ENCODE results near the gene MRPL12. TPM values are rescaled to one million over a fixed set of nuclear protein-coding genes. Genes with fewer than 3 reads are reported as not detected.

The MRPL12 gene
- total RNA-seq, 2 donors from 2014 or later = 31.8 to 36.8 TPM

DNA sequence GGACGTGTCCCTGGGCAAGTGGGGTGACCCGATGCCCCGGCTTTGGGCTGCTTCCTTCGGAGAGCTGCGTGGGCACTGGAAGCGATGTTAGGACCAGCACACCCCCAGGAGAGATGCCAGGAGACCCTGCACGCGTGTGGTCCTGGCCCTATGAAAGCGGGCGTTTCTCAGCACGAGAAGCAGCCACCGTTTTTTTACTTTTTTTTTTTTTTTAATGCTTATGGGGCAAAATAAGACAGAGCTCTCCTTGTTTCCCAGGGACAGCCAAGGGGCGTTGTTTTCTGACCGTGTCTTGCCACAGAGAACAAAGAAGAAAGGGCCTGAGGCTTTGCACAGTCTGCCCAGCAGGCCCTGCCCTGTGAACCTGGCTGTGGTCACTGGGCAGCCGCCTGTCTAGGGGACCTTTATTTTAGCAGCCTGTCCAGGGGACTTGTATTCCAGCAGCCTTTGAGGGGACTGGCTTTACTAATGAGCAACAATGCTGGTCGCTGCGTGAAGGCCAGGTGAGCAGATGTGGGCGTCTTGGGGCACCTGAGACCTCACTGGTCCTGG, 9.9 kb downstream of the MRPL12 start:
- intact Hi-C loops (cut with DNase I) = no loop called here
- no peak for DNase-seq (ENCODE audit: low spot score)

DNA sequence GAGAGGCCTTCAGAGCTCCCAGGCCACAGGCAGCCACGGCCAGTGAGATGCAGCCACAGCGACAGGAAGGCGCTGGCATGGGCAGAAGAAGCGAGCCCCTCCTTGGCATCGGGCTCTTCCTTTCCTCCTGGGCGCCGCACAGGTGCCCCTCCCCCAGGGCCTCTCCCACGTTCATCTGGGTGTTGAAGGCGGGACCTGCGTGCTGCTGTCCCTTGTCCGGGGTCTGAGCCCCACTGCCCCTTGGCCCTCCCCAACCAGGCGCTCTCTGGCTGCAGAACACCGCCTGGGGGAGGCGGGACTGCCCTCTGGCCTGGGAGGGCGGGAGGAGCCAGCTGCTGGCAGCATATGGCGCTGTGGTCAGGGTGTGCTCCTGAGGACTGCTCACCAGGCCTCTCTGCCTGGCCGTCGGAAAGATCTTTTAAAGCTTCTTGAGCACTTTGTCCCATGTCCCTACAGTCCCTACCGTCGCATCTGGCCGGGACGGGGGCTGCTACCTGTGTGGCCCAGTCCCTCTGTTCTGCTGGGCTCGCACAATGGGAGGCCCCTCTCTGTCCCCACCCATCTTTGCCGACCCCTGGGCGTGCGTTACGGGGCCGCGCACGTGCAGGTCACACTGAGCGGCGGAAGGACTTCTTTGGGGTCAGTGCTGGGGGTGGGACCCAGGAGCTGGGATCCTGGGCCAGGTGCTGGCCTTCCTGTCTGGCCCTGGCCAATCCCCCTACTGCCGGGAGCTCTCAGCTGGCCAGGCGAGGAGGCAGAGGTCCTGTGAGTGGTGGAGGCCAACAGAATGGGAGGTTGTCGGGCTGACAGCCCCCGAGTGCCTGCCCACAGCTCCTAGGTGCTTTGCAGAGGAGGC, 10.6 kb downstream of the MRPL12 start:
- intact Hi-C loops (cut with DNase I) = no loop called here
- no peak for DNase-seq (ENCODE audit: low spot score)

DNA sequence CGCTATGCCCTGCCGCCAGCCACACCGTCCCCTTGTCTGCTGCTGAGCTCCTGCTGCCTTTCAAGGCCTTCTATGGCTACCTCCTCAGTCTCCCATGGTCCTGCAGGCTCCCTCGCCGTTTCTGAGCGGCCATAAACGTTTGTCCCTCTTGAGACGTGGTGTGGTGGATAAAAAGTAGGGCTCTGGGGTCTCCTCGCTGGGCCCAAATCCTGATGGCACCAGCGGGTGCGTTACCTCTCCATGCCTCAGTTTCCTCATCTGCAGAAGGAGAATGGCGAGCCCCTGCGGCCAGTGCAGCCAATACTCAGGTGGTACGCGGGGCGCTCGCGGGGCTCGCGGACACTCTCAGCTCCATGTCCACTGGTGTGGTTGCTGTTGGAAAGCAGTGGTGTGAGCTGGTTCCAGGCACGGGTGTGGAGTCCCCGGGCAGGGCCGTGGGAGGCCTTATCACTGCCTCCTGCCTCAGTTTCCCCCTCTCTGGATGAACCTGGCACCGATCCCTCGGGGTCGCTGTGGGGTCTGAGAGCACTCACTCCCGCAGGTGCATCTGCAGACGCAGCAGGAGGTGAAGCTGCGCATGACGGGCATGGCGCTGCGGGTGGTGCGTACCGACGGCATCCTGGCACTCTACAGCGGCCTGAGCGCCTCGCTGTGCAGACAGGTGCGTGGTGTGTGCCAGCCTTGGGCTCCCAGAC, 11.4 kb downstream of the MRPL12 start:
- intact Hi-C loops (cut with DNase I) = no loop called here
- DNase-seq (ENCODE audit: low spot score) = no peak

DNA sequence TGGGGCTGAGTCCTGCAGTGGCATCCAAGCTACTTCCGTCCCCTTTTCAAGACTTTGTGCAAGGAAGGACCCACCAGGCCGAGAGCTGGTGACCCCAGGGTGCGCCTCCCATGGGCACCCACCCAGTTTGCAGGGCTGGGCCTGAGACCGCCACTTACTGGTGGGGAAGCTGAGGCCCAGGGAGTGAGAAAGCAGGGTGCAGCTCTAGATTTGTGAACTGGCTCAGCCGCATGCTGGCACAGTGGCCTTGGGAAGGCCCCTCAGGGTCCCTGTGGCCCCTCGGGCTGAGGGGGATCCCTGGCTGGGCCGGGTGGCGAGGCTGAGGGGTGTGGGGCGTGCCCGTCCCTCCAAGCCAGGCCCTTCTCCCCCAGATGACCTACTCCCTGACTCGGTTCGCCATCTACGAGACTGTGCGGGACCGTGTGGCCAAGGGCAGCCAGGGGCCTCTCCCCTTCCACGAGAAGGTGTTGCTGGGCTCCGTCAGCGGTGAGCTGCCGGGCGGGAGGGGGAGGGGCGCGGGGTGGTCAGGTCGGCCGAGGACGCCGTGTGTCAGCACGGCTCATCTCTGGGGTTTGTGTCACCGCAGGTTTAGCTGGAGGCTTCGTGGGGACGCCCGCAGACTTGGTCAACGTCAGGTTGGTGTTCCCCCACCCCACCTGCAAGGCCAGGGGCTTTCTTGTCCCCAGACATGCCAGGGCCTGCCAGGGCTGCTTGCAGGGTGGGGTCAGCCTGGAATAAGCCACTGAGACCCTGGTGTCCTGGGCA, 12.1 kb downstream of the MRPL12 start:
- intact Hi-C loops (cut with DNase I) = no loop called here
- no peak for DNase-seq (ENCODE audit: low spot score)

DNA sequence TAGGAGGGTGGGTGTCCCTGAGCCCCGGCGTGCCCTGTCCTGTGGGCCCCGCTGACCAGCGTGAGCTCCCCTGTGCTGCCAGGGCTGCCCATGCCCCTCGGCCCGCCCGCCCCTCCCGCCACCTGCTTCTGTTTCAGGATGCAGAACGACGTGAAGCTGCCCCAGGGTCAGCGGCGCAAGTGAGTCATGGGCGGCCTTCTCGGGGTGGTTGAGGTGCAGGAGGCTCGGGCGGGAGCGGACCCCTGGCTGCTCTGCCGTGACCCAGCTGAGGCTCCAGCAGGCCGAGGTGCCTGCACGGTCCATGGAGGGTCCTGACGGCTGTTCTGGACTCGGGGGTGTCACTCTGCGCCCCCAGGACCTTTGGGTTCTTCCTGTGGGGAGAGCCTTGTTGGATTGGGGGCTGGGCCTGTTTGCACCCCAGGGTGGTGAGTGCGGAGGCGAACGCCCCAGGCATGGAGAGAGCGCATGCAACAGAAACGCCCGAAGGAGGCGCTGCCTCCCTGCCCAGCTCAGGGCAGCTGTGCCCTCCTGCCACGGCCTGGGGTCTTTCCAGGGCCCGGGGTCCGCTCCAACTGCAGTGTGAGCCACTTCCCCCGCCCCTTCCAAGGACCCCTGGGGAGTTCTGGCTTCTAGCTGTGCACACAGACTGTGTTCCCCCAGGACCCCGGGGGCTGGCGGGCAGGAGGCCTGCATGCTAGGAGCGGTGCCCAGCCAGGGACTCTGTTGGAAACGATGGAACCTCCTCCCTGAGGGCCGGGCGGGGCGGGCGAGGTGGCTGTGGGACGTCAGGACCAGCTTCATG, 12.9 kb downstream of the MRPL12 start:
- intact Hi-C loops (cut with DNase I) = no loop called here
- DNase-seq (ENCODE audit: low spot score) = no peak

DNA sequence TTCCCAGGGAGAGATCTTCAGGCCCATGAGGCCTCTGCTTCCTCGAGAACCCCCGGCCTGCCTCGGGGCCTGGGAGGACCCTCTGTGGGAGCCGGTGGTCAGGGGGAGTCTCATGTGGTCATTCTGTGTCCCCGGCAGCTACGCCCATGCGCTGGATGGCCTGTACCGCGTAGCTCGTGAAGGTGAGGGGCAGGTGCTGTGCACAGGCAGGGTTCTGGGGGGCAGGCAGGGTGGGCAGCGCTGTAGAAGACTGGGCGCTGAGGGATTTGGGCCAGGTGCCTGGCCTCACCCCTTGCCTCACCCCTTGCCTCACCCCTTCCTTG, 13.5 kb downstream of the MRPL12 start:
- no peak for DNase-seq (ENCODE audit: low spot score)
- intact Hi-C loops (cut with DNase I) = no loop called here

DNA sequence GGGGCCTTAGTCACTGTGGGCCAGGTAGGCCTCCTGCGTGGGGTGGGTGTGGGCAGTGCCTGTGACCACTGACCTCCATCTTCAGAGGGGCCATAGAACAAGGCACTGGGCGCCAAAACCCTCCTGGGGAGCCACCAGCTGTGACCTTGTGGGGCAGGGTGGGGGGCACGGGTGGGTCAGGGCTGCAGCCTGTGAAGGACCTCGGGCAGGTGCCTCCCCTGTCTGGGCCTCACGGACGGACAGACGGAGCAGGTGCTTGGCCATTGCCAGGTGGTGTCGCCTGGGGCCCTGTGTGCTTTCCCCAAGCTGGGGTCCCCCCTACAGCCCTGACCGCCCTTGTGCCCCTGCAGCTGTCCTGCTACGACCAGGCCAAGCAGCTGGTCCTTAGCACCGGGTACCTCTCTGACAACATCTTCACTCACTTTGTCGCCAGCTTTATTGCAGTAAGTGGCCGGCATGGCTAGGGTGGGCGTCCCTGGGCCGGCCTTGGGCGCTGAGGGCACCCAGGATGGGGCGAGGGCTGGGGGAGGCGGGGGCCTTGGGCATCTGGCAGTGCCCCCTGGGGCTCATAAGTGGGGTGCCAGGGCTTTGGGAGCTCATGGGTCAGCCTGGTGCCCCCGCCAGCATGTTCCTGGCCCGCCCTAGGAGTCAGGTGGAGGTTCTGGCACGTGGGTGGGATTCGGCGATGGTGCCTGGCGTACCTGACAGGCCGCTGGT, 14.0 kb downstream of the MRPL12 start:
- DNase-seq (ENCODE audit: low spot score) = no peak
- intact Hi-C loops (cut with DNase I) = no loop called here

DNA sequence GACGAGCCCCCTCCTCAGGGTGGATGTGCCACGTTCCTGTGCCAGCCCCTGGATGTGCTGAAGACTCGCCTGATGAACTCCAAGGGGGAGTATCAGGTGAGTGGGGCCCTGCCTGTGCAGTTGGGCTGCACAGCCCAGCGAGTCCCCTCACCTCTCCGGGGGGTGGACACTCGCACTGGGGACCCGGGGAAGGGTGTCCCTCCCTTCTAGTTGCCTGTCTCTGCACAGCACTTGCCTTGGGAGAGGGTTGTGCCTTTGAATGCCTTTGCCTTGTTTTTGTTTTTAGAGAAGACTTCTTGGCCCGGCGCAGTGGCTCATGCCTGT, 14.6 kb downstream of the MRPL12 start:
- intact Hi-C loops (cut with DNase I) = no loop called here
- DNase-seq (ENCODE audit: low spot score) = no peak

DNA sequence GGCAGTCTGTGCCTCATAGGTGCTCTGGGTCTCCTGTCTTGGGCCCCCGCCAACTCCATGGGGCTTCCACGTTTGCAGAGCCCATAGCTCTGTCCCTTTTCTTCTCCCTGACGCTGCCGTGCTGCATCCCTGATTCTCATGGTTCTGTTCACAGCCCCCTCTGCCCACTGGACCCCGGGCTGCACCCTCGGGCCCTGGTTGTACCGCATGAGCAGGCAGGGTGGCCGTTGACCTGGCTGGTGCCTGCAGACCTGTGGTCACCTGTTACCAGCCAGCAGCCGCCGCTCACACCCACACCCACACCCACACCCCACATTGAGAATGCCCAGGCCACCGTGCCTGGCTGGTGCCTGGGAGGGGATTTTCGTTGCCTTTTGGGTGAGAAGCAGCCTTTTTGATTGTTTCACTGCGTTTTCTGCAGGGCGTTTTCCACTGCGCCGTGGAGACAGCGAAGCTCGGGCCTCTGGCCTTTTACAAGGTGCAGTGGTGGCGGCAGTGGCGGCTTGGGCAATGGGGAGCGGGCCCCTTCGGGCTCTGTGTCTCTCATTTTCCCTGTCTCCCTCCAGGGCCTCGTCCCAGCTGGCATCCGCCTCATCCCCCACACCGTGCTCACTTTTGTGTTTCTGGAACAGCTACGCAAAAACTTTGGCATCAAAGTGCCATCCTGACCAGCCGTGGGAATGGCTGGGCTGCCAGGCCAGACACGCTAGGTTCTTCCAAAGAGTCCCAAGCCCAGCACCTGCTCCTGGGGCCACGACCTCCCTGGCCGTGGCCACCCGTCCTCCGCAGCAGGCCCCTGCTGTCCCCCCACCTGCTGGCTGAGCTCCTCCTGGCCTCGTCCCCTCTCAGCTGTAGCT, 16.5 kb downstream of the MRPL12 start:
- no peak for DNase-seq (ENCODE audit: low spot score)
- intact Hi-C loops (cut with DNase I) = no loop called here

DNA sequence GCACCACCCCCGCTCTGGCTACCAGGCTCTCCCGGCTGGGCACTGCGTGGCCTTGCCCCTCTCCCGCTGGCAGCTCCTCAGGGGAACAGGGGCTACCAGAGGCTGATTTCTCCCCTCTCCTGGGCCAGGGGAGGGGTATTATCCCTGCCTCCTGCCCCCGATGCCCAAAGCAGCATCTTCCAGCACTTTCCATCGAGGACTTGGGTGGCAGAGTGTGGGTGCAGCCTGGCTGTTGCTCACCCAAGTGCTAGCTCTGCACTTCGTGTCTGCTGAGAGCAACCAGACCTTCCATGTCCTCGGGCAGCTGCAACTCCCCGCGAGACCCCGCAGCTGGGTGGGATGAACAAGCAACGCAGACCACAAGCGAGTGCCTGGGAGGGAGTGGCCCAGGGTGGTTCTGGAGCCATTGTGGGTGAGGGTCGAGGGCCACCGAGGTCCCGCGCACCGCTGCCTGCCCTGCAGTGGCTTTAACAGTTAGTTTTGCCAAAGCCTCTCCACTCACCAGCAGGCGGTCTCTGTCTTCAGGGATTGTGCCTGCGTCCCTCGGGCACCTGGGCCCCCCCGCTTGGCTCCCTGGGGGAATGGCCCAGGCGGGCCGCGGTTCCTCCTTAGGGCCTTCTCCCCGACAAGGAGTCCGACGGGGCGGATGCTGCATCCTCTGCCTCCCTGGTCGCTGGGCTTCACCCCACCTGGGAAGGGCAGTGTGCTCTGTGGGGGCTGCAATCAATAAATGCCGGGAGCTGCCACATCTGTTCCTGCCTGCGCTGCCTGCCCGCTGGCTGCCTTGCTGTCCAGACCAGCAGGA, 17.3 kb downstream of the MRPL12 start:
- intact Hi-C loops (cut with DNase I) = no loop called here
- DNase-seq (ENCODE audit: low spot score) = no peak

DNA sequence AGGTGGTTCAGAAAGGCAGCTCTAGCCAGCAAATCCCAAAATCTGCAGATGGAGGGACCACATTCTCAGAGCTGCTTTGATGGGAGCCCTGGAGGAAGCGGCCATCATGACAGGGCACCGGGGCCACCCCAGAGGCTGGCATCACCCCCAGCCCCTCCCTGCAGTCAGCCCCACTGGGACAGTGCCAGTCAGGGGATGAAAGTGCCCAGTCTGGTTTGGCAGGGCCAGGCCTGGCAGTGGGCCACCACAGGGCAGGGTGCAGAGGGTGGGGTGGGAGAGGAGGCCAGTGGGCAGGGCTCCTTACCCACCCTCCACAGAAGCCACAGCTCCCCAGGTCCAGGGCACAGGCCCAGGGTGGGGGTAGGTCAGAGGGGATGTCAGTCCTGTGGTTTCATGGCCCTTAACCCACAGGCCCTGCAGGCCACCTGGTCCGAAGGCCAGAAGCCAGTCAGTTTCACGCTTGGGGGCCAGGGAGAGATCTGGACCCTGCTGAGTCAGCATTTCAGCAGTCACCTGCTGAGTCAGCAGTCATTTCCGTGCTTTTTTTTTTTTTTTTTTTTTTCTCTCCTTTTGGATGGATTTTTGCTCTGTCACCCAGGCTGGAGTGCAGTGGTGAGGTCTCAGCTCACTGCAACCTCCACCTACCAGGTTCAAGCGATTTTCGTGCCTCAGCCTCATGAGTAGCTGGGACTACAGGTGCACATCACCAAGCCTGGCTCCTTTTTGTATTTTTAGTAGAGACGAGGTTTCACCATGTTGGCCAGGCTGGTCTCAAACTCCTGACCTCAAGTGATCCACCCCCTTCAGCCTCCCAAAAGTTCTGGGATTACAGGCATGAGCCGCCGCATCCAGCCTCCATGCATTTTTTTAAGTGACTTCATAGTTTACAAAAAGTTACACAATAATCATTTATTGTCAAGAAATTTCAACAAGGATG, 19.3 kb downstream of the MRPL12 start:
- no peak for DNase-seq (ENCODE audit: low spot score)
- intact Hi-C loops (cut with DNase I) = no loop called here

DNA sequence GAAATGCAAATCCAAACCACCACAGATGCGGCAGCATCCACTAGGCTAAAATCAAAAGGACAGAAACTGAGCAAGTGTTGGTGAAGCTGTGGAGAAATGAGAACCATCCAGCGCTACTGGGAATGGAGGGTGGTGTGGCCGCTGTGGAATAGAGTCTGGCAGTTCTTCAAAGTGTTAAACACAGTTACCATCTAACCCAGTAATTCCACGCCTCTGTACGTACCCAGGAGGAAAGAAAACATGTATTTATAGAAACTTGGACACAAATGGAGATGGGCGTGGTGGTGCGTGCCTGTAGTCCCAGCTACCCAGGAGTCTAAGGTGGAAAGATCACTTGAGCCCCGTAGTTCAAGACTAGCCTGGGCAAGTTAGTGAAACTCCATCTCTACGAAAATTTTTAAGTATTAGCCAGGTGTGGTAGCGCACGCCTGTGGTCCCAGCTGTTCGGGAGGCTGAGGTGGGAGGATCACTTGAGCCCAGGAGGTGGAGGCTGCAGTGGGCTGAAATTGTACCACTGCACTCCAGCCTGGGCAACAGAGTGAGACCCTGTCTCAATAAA, 20.6 kb downstream of the MRPL12 start:
- intact Hi-C loops (cut with DNase I) = no loop called here
- DNase-seq (ENCODE audit: low spot score) = no peak

DNA sequence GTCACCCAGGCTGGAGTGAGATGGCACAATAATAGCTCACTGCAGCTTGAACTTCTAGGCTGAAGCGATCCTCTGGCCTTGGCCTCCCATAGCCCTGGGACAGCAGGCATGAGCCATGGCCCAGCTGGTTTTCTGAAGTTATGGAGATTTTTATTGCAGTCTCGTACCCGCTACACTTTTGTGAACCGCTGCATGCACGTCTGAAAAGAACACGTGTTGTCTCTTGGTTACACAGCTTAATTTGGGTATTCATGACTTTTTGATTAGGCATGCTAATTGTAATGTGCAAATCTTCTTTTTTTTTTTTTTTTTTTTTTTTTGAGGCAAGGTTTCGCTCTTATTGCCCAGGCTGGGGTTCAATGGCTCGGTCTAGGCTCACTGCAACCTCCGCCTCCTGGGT, 22.3 kb downstream of the MRPL12 start:
- intact Hi-C loops (cut with DNase I) = no loop called here

DNA sequence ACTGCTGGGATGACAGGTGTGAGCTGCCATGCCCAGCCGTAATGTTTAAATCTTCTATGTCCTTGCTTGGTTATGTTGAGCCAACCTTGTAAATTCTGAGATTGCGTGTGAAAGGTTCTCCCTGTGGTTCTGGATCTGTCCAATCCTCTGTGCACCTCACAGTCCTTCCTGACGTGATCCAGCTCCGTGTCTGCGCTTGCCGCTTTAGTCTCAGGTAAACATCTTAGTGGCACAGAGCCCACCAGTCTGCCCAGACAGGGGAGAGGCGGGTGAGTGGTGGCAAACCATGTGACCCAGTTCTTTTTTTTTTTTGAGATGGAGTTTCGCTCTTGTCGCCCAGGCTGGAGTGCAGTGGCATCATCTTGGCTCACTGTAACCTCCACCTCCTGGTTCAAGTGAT, 22.8 kb downstream of the MRPL12 start:
- no peak for DNase-seq (ENCODE audit: low spot score)
- intact Hi-C loops (cut with DNase I) = no loop called here

More for the DNA sequence above, 22.3 kb downstream of the MRPL12 start:
- DNase-seq (ENCODE audit: low spot score) = no peak

DNA sequence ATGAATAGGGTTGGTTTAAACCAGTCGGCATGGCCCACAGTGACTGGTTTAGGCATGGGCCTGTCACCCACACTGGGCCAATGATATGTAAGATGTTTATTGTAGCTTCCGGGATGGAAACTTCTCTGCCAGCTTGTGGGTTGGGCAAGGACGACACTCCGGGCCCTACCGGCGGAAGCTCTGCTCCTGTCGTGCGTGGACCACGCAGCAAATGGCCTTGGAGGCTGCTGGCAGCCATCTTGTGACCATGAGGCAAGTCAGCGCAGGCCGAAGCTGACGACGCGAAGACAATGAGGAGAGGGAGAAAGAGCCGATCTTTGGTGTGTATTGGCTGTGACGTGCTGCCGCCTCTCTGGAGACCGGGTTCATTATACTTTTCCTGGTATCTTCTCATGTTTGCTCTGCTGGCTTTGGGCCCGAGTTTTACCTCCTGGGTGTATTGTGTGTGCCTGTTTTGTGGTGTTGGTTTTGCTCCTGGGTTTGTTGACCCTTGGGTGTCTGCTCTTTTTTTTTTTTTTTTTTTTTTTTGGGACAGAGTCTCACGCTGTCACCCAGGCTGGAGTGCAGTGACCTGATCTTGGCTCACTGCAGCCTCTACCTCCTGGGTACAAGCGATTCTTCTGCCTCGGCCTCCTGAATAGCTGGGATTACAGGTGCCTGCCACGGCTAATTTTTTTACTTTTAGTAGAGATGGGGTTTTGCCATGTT, 24.3 kb downstream of the MRPL12 start:
- intact Hi-C loops (cut with DNase I) = no loop called here
- DNase-seq (ENCODE audit: low spot score) = no peak
